HG03108 (cell line): ENCODE results near the gene CLEC18C.
"Not testable (repeated sequence)": the region's sequence is repeated elsewhere in the genome, so short reads cannot be mapped to it uniquely, and the experiment has no call there.

ENCODE experiments used
- ATAC-seq: cut with Tn5 transposase; IDR thresholded peaks from one replicate; pipeline ENCODE4 v1.9.1; 2021; ENCODE audit warnings: moderate library complexity; ENCODE audit not compliant: unreplicated experiment

Gene CLEC18C

GRCh38 chr16:70204668-70205405 is 31.2 kb downstream of the CLEC18C start:
- not testable (repeated sequence) for ATAC-seq

GRCh38 chr16:70206382-70206781 is 32.8 kb downstream of the CLEC18C start:
- ATAC-seq, result not testable (repeated sequence)

- not testable (repeated sequence) for ATAC-seq
These were observed 45.0 kb downstream of the CLEC18C start for GRCh38 chr16:70218586-70218985.

GRCh38 chr16:70222574-70222973 is 49.0 kb downstream of the CLEC18C start:
- ATAC-seq, result not testable (repeated sequence)

GRCh38 chr16:70223216-70223615 is 49.6 kb downstream of the CLEC18C start:
- not testable (repeated sequence) for ATAC-seq

GRCh38 chr16:70223971-70224513 is 50.5 kb downstream of the CLEC18C start:
- not testable (repeated sequence) for ATAC-seq

- not testable (repeated sequence) for ATAC-seq
These were observed 51.1 kb downstream of the CLEC18C start for GRCh38 chr16:70224645-70225044.

- ATAC-seq, result not testable (repeated sequence)
These were observed 51.8 kb downstream of the CLEC18C start for GRCh38 chr16:70225430-70225829.

GRCh38 chr16:70226024-70226423 is 52.4 kb downstream of the CLEC18C start:
- ATAC-seq, result not testable (repeated sequence)

GRCh38 chr16:70231831-70232230 is 58.2 kb downstream of the CLEC18C start:
- ATAC-seq, result not testable (repeated sequence)
